SH-SY5Y (cell line): ENCODE results near the gene TMEM131.

Source experiments
- GATA2 ChIP-seq: IDR thresholded peaks from 2 replicates; pipeline ENCODE4 v1.6.1; 2011; ENCODE audit warnings: mild to moderate bottlenecking, low read depth, low read length
- GATA3 ChIP-seq: IDR thresholded peaks from 2 replicates; pipeline ENCODE4 v1.6.1; 2011; ENCODE audit warnings: low read depth, mild to moderate bottlenecking, low read length, moderate library complexity

TMEM131 gene

GRCh38 chr2:97906307-97906706 lies 89.4 kb downstream of the TMEM131 start:
- no peak for TF ChIP-seq GATA2
- TF ChIP-seq GATA3: no peak

GRCh38 chr2:97905294-97905693 lies 90.5 kb downstream of the TMEM131 start:
- TF ChIP-seq GATA2 (no peak), GATA3 (no peak)

- no peak for TF ChIP-seq GATA2
- no peak for TF ChIP-seq GATA3
These were observed 93.9 kb downstream of the TMEM131 start for GRCh38 chr2:97901862-97902261.

GRCh38 chr2:97900806-97901205 lies 94.9 kb downstream of the TMEM131 start:
- TF ChIP-seq GATA3 (no peak), GATA2 (no peak)

GRCh38 chr2:97891611-97892010 lies 104.1 kb downstream of the TMEM131 start:
- TF ChIP-seq GATA3 (no peak), GATA2 (no peak)

GRCh38 chr2:97889156-97889555 lies 106.6 kb downstream of the TMEM131 start:
- TF ChIP-seq GATA2 (no peak), GATA3 (no peak)

GRCh38 chr2:97885841-97886240 lies 109.9 kb downstream of the TMEM131 start:
- TF ChIP-seq GATA3 (no peak), GATA2 (no peak)

GRCh38 chr2:97880334-97880733 lies 115.4 kb downstream of the TMEM131 start:
- no peak for TF ChIP-seq GATA2
- TF ChIP-seq GATA3: no peak

GRCh38 chr2:97878865-97879264 lies 116.9 kb downstream of the TMEM131 start:
- no peak for TF ChIP-seq GATA2
- no peak for TF ChIP-seq GATA3

GRCh38 chr2:97871096-97871780 lies 124.5 kb downstream of the TMEM131 start:
- no peak for TF ChIP-seq GATA2
- no peak for TF ChIP-seq GATA3

GRCh38 chr2:97870396-97870843 lies 125.3 kb downstream of the TMEM131 start:
- TF ChIP-seq GATA3 (no peak), GATA2 (no peak)

- TF ChIP-seq GATA2 (no peak), GATA3 (no peak)
These were observed 125.9 kb downstream of the TMEM131 start for GRCh38 chr2:97869722-97870346.

GRCh38 chr2:97868986-97869721 lies 126.6 kb downstream of the TMEM131 start:
- TF ChIP-seq GATA2 (no peak), GATA3 (no peak)

- TF ChIP-seq GATA2 (no peak), GATA3 (no peak)
These were observed 131.9 kb downstream of the TMEM131 start for GRCh38 chr2:97863829-97864228.
